HK-2 (cell line): ENCODE results near the gene ING2.
"Not testable (repeated sequence)": the region's sequence is repeated elsewhere in the genome, so short reads cannot be mapped to it uniquely, and the experiment has no call there.

Experiments
- DNase-seq: peaks from one replicate; pipeline ENCODE4 v3.0.0-alpha.2; 2018; ENCODE audit not compliant: unreplicated experiment

Gene ING2, protein sequence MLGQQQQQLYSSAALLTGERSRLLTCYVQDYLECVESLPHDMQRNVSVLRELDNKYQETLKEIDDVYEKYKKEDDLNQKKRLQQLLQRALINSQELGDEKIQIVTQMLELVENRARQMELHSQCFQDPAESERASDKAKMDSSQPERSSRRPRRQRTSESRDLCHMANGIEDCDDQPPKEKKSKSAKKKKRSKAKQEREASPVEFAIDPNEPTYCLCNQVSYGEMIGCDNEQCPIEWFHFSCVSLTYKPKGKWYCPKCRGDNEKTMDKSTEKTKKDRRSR

GRCh38 chr4:183504930-183505610 is at the start of gene ING2:
Gene ING2 (plus strand): TSS chr4:183505058. CDS start chr4:183505196, 138 bp downstream.
- DNase-seq: no peak

- DNase-seq: no peak
Observed at GRCh38 chr4:183455431-183456195, 49.2 kb upstream of the ING2 start.

- DNase-seq: no peak
Observed at GRCh38 chr4:183458005-183458404, 46.9 kb upstream of the ING2 start.

- DNase-seq: not testable (repeated sequence)
Observed at GRCh38 chr4:183463903-183464619, 40.8 kb upstream of the ING2 start.

DNA sequence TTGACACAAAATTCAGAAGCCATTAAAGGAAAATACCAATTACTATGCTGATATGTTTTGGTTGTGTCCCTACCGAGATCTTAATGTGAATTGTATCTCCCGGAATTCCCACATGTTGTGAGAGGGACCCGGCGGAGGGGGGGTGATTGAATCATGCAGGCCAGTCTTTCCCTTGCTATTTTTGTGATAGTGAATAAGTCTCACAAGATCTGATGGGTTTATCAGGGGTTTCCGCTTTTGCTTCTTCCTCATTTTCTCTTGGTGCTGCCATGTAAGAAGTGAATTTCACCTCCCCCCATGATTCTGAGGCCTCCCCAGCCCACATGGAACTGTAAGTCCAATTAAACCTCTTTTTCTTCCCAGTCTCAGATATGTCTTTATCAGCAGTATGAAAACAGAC is 39.0 kb upstream of the ING2 start:
- not testable (repeated sequence) for DNase-seq

GRCh38 chr4:183467246-183467645 is 37.6 kb upstream of the ING2 start:
- no peak for DNase-seq

GRCh38 chr4:183468210-183469095 is 36.4 kb upstream of the ING2 start:
- no peak for DNase-seq

DNA sequence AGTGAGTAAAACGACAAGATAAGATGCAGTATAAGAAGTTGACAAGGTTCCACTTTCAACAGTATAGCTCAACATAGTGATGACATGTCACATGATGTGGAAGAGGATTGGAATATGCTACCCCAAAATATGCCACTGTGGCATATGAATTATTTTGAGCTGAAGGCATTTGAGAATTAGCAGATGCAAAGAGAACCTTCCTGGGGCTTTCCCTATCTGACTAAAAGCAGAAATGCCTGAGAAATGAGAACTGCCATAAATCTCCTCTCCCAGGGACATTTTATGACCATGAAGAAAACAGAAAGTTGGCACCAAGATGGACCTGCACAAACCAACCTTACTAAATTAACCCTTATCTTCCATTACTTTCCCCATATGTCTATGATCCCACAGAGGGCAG is 35.6 kb upstream of the ING2 start:
- DNase-seq: no peak

DNA sequence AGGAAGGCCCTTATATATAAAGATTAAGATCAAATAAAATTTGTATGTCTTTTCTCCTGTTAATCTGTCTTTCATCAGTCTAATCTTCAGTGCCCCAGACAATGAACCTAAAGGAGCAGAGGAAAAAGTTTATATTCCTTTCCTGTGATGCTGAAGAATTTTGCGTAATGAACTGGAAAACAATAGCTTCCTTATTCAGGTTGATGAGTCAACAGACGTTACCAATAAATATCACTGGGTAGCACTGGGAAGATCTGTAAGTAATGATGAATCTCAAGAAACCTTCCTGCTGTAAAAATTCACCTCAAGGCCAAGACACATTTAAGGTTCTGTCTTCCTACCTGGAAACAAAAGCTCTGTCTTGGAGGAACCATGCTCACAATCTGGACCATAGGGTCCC is 34.9 kb upstream of the ING2 start:
- no peak for DNase-seq

GRCh38 chr4:183470821-183471220 is 34.0 kb upstream of the ING2 start:
- DNase-seq: no peak

DNA sequence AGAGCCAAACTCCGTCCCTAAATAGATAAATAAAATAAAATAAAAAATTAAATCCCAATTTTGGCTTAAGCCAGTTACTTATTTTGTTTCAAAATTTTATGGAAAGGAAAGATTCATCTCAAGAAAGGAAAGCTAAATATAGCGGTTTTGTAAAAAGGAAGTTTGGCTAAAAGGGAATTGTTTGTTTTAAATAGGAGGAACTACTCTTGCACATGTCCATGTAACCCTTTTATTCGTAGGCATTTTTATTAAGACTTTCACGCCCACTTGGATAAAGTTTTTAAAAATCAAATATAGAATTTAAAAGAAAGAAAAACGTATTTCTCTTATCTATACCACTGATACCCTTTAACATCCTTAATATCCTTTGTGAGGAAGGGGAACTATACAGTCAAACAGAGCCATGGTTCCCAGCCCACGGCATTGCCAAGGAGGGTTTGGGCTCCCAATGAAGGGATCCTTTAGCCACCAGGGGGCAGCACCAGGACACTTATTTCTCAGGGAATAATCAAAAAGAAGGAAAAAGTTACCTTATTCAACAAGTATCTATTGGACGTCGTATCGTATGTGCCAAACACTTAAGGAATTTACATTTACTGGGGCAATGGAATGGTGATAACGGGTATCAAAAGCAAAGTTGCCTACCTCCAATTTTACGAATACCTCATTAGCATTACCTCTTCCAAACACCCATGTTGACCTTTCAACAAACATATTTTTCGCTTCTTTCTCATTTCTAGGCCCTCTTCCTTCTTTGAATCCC is 32.7 kb upstream of the ING2 start:
- peak; percentile 76 for DNase-seq

- DNase-seq: no peak
Observed at GRCh38 chr4:183478123-183478522, 26.7 kb upstream of the ING2 start.

DNA sequence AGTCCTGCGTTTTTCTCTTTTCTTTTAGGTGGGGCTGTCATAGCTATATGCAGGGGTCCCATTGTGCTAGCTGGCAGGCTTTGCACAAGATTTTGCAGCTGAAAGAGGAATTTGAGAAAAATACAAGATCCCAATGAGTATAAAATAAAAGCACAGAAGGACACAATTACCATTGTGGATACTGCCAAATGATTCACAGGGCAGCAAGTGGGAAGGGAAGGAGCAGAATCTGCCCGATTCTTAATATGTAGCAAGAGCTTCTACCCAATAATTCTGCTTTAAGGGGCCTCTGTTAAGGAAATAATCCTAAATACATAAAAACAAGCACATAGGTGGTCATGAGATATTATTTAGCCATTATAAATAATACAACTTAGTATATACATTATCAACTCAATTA is 25.9 kb upstream of the ING2 start:
- DNase-seq: no peak

GRCh38 chr4:183482515-183483095 is 22.3 kb upstream of the ING2 start:
- DNase-seq: not testable (repeated sequence)

GRCh38 chr4:183483997-183484396 is 20.9 kb upstream of the ING2 start:
- DNase-seq: no peak

- no peak for DNase-seq
Observed at GRCh38 chr4:183485411-183486160, 19.3 kb upstream of the ING2 start.

- DNase-seq: peak; percentile 44
Observed at GRCh38 chr4:183492791-183493222, 12.1 kb upstream of the ING2 start.

GRCh38 chr4:183493246-183493645 is 11.6 kb upstream of the ING2 start:
- no peak for DNase-seq

DNA sequence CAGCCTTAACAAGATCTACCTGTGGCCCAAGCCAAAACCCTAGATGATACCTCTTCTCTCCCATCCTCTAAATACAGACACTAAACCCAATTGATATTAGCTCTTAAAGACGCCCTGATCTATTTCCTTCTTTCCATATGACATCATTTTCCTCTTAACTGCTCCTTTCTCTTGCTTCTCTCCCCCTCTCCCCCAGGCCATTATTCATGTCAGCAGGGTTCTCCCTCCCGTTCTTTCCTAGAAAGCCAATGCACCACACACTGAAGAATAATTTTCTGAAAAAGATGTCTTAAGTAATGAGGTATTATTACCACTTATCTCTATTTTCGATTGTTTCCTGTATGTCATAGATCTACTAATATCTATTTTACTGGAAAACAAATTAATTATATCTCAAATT is 9.7 kb upstream of the ING2 start:
- no peak for DNase-seq
